H1 (cell line): Measurements from ENCODE around the gene XIAP. TPM values are rescaled to one million over a fixed set of nuclear protein-coding genes. Genes with fewer than 3 reads are reported as not detected.
"Not testable (repeated sequence)": the region's sequence is repeated elsewhere in the genome, so short reads cannot be mapped to it uniquely, and the experiment has no call there.

Experiments used
- CTCF ChIA-PET: fragments of 300-600 bp; sonication (Branson Sonifier 250); formaldehyde crosslinking; loops from one replicate; lab custom pipeline; 2021; ENCODE audit not compliant: partially characterized antibody; lab: Charles Lee
- POLR2A ChIA-PET: fragments of 300-600 bp; sonication (Branson Sonifier 250); formaldehyde crosslinking; loops from one replicate; lab custom pipeline; 2021; ENCODE audit warnings: inconsistent platforms; ENCODE audit not compliant: partially characterized antibody; lab: Charles Lee
- DNase-seq, 2 experiments: peaks; one replicate each; pipeline versions ENCODE4 v3.0.0 to v3.0.0-alpha.2; 2010 to 2022; ENCODE audit warnings: low spot score in 2 of 2, low read depth in 1 of 2, mixed read lengths in 1 of 2
- FAIRE-seq: peaks from 2 replicates; lab custom pipeline; 2011; peaks lifted over from hg19 to GRCh38; lab: Jason Lieb, UNC
- H2AFZ ChIP-seq: 2 replicates; pipeline ENCODE4 v1.8.1; 2012; ENCODE audit warnings: low read length, inconsistent platforms
- H2AK5ac ChIP-seq: 2 replicates; pipeline ENCODE4 v1.6.1; 2013; ENCODE audit warnings: low read depth, low read length
- H2BK120ac ChIP-seq: replicated peaks from 2 replicates; pipeline ENCODE3; 2013; ENCODE audit warnings: low read depth, low read length, inconsistent platforms
- H2BK12ac ChIP-seq: 2 replicates; pipeline ENCODE4 v1.6.1; 2013; ENCODE audit warnings: low read depth, low read length
- H2BK15ac ChIP-seq: 2 replicates; pipeline ENCODE4 v1.6.1; 2013; ENCODE audit warnings: low read length
- H2BK20ac ChIP-seq: 2 replicates; pipeline ENCODE4 v1.6.1; 2013; ENCODE audit warnings: low read length
- H2BK5ac ChIP-seq: 2 replicates; pipeline ENCODE4 v1.6.1; 2013; ENCODE audit warnings: low read depth, low read length
- H3K14ac ChIP-seq: 2 replicates; pipeline ENCODE4 v1.6.1; 2013; ENCODE audit warnings: inconsistent platforms; ENCODE audit not compliant: insufficient read length
- H3K18ac ChIP-seq: 2 replicates; pipeline ENCODE4 v1.6.1; 2013; ENCODE audit warnings: low read length; ENCODE audit errors: extremely low read depth
- H3K23ac ChIP-seq: 2 replicates; pipeline ENCODE4 v1.6.1; 2013; ENCODE audit warnings: inconsistent platforms; ENCODE audit not compliant: insufficient read length
- H3K23me2 ChIP-seq: 2 replicates; pipeline ENCODE4 v1.6.1; 2013; ENCODE audit warnings: low read depth, low read length
- H3K27ac ChIP-seq: 2 replicates; pipeline ENCODE4 v1.6.1; 2011; ENCODE audit warnings: low read depth, low read length, inconsistent platforms
- H3K27me3 ChIP-seq, 4 experiments: replicated peaks in 1 of 4; 1 replicate in 1 of 4; 2 replicates in 3 of 4; pipeline versions ENCODE4 v1.6.1 to v1.8.1; 2011 to 2013; ENCODE audit warnings: low read length in 3 of 4, mild to moderate bottlenecking in 3 of 4, inconsistent platforms in 2 of 4, mixed read lengths in 2 of 4, moderate library complexity in 1 of 4; ENCODE audit not compliant: control insufficient read depth in 3 of 4, insufficient read depth in 3 of 4; ENCODE audit errors: extremely low read depth in 1 of 4
- H3K36me3 ChIP-seq, 4 experiments: 2 replicates each; pipeline versions ENCODE4 v1.6.1 to v1.8.1; 2011 to 2013; ENCODE audit warnings: mild to moderate bottlenecking in 4 of 4, low read length in 3 of 4, moderate library complexity in 2 of 4, control low read depth in 1 of 4, inconsistent platforms in 1 of 4; ENCODE audit not compliant: insufficient read depth in 4 of 4, control insufficient read depth in 2 of 4
- H3K4ac ChIP-seq: replicated peaks from 2 replicates; pipeline ENCODE3; 2013; ENCODE audit warnings: low read length, low read depth, mixed read lengths, inconsistent platforms; ENCODE audit not compliant: insufficient read length
- H3K4me1 ChIP-seq, 4 experiments: replicated peaks in 1 of 4; 1 replicate in 1 of 4; 2 replicates in 3 of 4; pipeline versions ENCODE4 v1.6.1 to v1.8.1; 2011 to 2013; ENCODE audit warnings: low read length in 3 of 4, inconsistent platforms in 2 of 4, mixed read lengths in 1 of 4; ENCODE audit not compliant: insufficient read depth in 4 of 4, control insufficient read depth in 3 of 4
- H3K4me2 ChIP-seq, 2 experiments: 2 replicates each; pipeline versions ENCODE4 v1.6.1 to v1.8.1; 2011 to 2013; ENCODE audit warnings: low read depth in 2 of 2, low read length in 2 of 2, control low read depth in 1 of 2, inconsistent platforms in 1 of 2, mild to moderate bottlenecking in 1 of 2; ENCODE audit not compliant: insufficient read depth in 1 of 2
- H3K4me3 ChIP-seq, 4 experiments: fragments of 200-600, 300-600 bp in 1 of 4; sonication (generic), shearing (Covaris generic), sonication (Bioruptor Twin) in 1 of 4; 2 replicates each; pipeline versions ENCODE4 v1.5.1 to v1.8.1; 2011 to 2016; ENCODE audit warnings: low read length in 4 of 4, low read depth in 3 of 4, control low read depth in 2 of 4, inconsistent platforms in 2 of 4, mild to moderate bottlenecking in 2 of 4, mixed read lengths in 1 of 4, moderate library complexity in 1 of 4; ENCODE audit not compliant: insufficient read depth in 2 of 4; ENCODE audit errors: extremely low read depth in 1 of 4
- H3K56ac ChIP-seq: replicated peaks from 2 replicates; pipeline ENCODE3; 2013; ENCODE audit warnings: low read depth, mild to moderate bottlenecking, mixed read lengths, low read length, inconsistent platforms; ENCODE audit not compliant: insufficient read length
- H3K79me1 ChIP-seq: 2 replicates; pipeline ENCODE4 v1.6.1; 2013; ENCODE audit warnings: low read depth, low read length, control low read depth
- H3K79me2 ChIP-seq, 2 experiments: 2 replicates each; pipeline versions ENCODE4 v1.6.1 to v1.8.1; 2012 to 2013; ENCODE audit warnings: low read length in 2 of 2, mild to moderate bottlenecking in 2 of 2, inconsistent platforms in 1 of 2; ENCODE audit not compliant: insufficient read depth in 2 of 2, control insufficient read depth in 1 of 2
- H3K9ac ChIP-seq, 4 experiments: replicated peaks in 1 of 4; 1 replicate in 1 of 4; 2 replicates in 3 of 4; pipeline versions ENCODE4 v1.6.1 to v1.8.1; 2011 to 2013; ENCODE audit warnings: low read depth in 3 of 4, low read length in 3 of 4, control low read depth in 2 of 4, mild to moderate bottlenecking in 2 of 4, moderate library complexity in 2 of 4, inconsistent platforms in 1 of 4; ENCODE audit errors: extremely low read depth in 1 of 4
- H3K9me3 ChIP-seq, 2 experiments: 2 replicates each; pipeline versions ENCODE4 v1.6.1 to v1.8.1; 2012 to 2013; ENCODE audit warnings: mild to moderate bottlenecking in 2 of 2, moderate library complexity in 2 of 2, control low read depth in 1 of 2, inconsistent platforms in 1 of 2, low read depth in 1 of 2, low read length in 1 of 2, mixed read lengths in 1 of 2; ENCODE audit not compliant: insufficient read depth in 2 of 2
- H4K20me1 ChIP-seq, 2 experiments: replicated peaks in 1 of 2; 2 replicates each; pipeline versions ENCODE3 to v1.8.1; 2011 to 2013; ENCODE audit warnings: inconsistent platforms in 2 of 2, low read length in 2 of 2, mild to moderate bottlenecking in 1 of 2; ENCODE audit not compliant: insufficient read depth in 2 of 2, control insufficient read depth in 1 of 2
- H4K5ac ChIP-seq: 2 replicates; pipeline ENCODE4 v1.6.1; 2013; ENCODE audit warnings: low read length, low read depth, mixed read lengths, inconsistent platforms; ENCODE audit not compliant: insufficient read length
- H4K8ac ChIP-seq: 2 replicates; pipeline ENCODE4 v1.8.0; 2013; ENCODE audit warnings: mild to moderate bottlenecking, moderate library complexity, low read length, inconsistent platforms; ENCODE audit not compliant: insufficient read depth; ENCODE audit errors: extremely low read depth
- H4K91ac ChIP-seq: replicated peaks from 2 replicates; pipeline ENCODE3; 2013; ENCODE audit warnings: low read length, mixed read lengths, inconsistent platforms; ENCODE audit not compliant: insufficient read length
- WGBS, 2 experiments: shearing (Covaris generic) in 1 of 2; methylation state at CpG; one replicate each; pipeline versions ENCODE4 v1.1.6 to v1.1.7; 2013 to 2015; ENCODE audit warnings: low lambda C conversion rate in 2 of 2, mixed read lengths in 2 of 2, inconsistent platforms in 1 of 2, low coverage in 1 of 2, missing lambda C conversion rate in 1 of 2; ENCODE audit not compliant: insufficient replicate concordance in 2 of 2, insufficient coverage in 1 of 2, insufficient read length in 1 of 2; ENCODE audit errors: extremely low coverage in 1 of 2, missing lambda C conversion rate in 1 of 2; 5-methylcytosine and 5-hydroxymethylcytosine counted together
- polyA plus RNA-seq, 7 experiments: library from polyadenylated mRNA; depleted of rRNA in 3 of 7; stranded (reverse) in 5 of 7; unstranded in 2 of 7; fragments of >200 nt in 5 of 7; fragments of 200-250 nt in 2 of 7; gene quantifications; 1 replicate in 5 of 7; 2 replicates in 1 of 7; 4 replicates in 1 of 7; pipeline versions ENCODE4 v1.2.1 to v1.2.3, GENCODE V29; 2011 to 2013; ENCODE audit warnings: missing spikeins in 2 of 7, mixed read lengths in 2 of 7
- total RNA-seq: library from RNA; stranded (reverse); fragmentation: NEBNext Ultra II Directional; extraction: Animal tissue kit (Norgen Biotek cat#: 25700); gene quantifications from 2 replicates; pipeline ENCODE4 v1.2.1, GENCODE V29; 2021

XIAP gene
- total and polyA plus RNA-seq, 2 of the 8 experiments (the other 6 are each of a cell fraction or from before 2014, with no cell fraction given), result 5.9 to 44.7 TPM

DNA sequence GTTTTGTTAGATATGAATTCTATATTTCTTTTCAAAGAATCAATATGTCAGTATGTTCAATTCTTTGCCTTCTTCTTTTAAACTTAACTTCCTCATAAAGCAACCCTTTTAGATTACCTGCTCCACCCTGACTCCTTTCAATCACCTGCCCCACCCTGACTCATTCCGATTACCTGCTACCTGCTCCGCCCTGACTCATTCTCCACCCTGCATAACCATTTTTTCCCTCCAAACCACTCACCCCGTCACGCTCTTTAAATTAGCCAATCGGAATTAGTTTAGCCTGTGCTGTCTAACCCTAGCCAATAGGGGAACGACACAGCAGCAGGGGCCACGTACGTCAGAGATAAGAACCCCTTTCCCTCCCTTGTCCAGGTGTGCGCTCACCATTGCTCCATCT lies 9.9 kb upstream of the XIAP start:
- CTCF ChIA-PET, H2AFZ ChIP-seq, H4K20me1 ChIP-seq, H3K4ac ChIP-seq, H2BK5ac ChIP-seq, POLR2A ChIA-PET, H3K4me2 ChIP-seq, H4K8ac ChIP-seq, H3K9me3 ChIP-seq, H3K23ac ChIP-seq, H3K18ac ChIP-seq, H3K56ac ChIP-seq, H3K36me3 ChIP-seq, H3K23me2 ChIP-seq, H3K14ac ChIP-seq, H3K4me1 ChIP-seq, H2BK120ac ChIP-seq, H3K27ac ChIP-seq, H2BK20ac ChIP-seq, H2BK15ac ChIP-seq, H2BK12ac ChIP-seq, H4K5ac ChIP-seq, FAIRE-seq, H2AK5ac ChIP-seq, H3K9ac ChIP-seq, H4K91ac ChIP-seq, H3K79me2 ChIP-seq, H3K4me3 ChIP-seq, H3K27me3 ChIP-seq, DNase-seq, H3K79me1 ChIP-seq: not testable (repeated sequence)
- 100% methylated on average over 3 of the region's 9 CpGs; no CpG with 5 or more reads in 1 of the 2 experiments for WGBS, 2 experiments
